Muscle layer of duodenum (tissue), 2 donors: Measurements from ENCODE around the gene CCSER2.
"Not testable (repeated sequence)": the region's sequence is repeated elsewhere in the genome, so short reads cannot be mapped to it uniquely, and the experiment has no call there.

Experiments used
- H3K27ac ChIP-seq: one replicate; pipeline ENCODE4 v1.7.0; 2013; ENCODE audit warnings: mild to moderate bottlenecking, low read length
- H3K27me3 ChIP-seq: one replicate; pipeline ENCODE4 v1.7.0; 2013; ENCODE audit warnings: low read depth, mild to moderate bottlenecking, control low read depth, low read length
- H3K36me3 ChIP-seq, 2 donors: one replicate each; pipeline ENCODE4 v1.7.0; 2013; ENCODE audit warnings: low read length in 2 of 2, control low read depth in 1 of 2, mild to moderate bottlenecking in 1 of 2; ENCODE audit not compliant: insufficient read depth in 2 of 2, control insufficient read depth in 1 of 2
- H3K4me1 ChIP-seq, 2 donors: one replicate each; pipeline ENCODE4 v1.7.0; 2013; ENCODE audit warnings: low read length in 2 of 2, mild to moderate bottlenecking in 2 of 2, control low read depth in 1 of 2, moderate library complexity in 1 of 2; ENCODE audit not compliant: insufficient read depth in 2 of 2, control insufficient read depth in 1 of 2
- H3K4me3 ChIP-seq, 2 donors: one replicate each; pipeline ENCODE4 v1.7.0; 2013; ENCODE audit warnings: low read length in 2 of 2, low read depth in 1 of 2, mild to moderate bottlenecking in 1 of 2
- H3K9me3 ChIP-seq, 2 donors: one replicate each; pipeline ENCODE4 v1.7.0; 2013; ENCODE audit warnings: low read length in 2 of 2, control low read depth in 1 of 2, mild to moderate bottlenecking in 1 of 2; ENCODE audit not compliant: control insufficient read depth in 1 of 2
- donor health status: healthy.

The CCSER2 gene

DNA sequence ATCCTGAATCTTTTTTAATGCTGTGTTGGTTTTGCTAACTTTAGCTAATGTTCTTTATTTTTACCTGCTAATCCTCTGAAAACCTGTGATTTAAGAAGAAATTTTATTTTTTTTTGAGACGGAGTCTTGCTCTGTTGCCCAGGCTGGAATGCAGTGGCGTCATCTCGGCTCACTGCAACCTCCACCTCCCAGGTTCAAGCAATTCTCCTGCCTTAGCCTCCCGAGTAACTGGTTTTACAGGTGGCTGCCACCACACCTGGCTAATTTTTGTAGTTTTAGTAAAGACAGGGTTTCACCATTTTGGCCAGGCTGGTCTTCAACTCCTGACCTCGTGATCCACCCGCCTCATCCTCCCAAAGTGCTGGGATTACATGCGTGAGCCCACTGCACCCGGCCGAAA is 170.7 kb downstream of the CCSER2 start:
- H3K36me3 ChIP-seq, H3K27me3 ChIP-seq, H3K4me3 ChIP-seq, H3K27ac ChIP-seq, H3K9me3 ChIP-seq: not testable (repeated sequence)
- peaks cover 0 to 11% of the 10 kb centered on the region in 2 donors for H3K4me1 ChIP-seq

DNA sequence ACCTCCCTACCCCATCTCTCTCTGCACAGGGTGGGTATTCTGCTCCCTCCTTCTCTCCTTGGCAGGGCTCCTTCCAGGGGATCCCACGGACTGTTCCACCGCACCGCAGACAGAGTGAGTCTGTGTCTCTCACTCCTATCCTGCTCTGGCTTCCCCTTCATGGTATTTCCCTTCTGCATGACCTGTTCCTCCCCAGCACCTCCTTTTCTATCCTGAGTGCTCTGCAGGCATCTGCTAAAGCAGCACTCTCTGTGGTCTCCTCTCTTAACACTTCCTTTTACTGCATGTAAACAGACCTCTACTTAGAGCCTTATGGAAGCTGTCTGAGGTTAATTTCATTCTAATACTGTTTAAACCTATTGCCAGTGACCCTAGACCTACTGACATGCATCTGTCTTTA is 171.5 kb downstream of the CCSER2 start:
- H3K4me3 ChIP-seq: no peak overlapping the region
- H3K36me3 ChIP-seq: no peaks in the 10 kb centered on the region

DNA sequence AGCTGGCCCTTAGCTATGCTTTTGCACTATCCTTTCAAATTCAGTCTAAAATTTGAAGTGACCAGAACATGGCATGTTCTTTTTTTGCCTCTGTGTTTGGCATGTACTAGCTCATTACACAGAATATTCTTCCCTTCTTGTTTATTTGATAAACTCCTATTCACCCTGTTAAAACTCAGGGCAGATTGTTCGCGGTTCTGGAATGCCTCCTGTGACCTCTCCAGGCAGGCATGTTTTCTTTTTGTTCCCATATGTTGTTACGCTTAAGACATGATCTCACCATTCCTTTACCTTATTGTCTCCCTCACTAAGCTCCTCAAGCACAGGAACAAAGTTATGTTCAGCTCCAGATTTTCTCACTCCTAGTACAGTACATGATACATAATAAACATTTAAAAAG is 181.7 kb downstream of the CCSER2 start:
- H3K27me3 ChIP-seq: no peaks in the 10 kb centered on the region
- H3K27ac ChIP-seq: no peak overlapping the region
- no peaks in the 10 kb centered on the region for H3K4me1 ChIP-seq
- no peaks in the 10 kb centered on the region for H3K9me3 ChIP-seq
- H3K36me3 ChIP-seq: peaks cover 16 to 17% of the 10 kb centered on the region in 2 donors
- no peak overlapping the region for H3K4me3 ChIP-seq

More for the DNA sequence above, 171.5 kb downstream of the CCSER2 start:
- no peaks in the 10 kb centered on the region for H3K9me3 ChIP-seq
- H3K4me1 ChIP-seq: peaks cover 0 to 7% of the 10 kb centered on the region in 2 donors
- no peak overlapping the region for H3K27ac ChIP-seq
- H3K27me3 ChIP-seq: no peaks in the 10 kb centered on the region

DNA sequence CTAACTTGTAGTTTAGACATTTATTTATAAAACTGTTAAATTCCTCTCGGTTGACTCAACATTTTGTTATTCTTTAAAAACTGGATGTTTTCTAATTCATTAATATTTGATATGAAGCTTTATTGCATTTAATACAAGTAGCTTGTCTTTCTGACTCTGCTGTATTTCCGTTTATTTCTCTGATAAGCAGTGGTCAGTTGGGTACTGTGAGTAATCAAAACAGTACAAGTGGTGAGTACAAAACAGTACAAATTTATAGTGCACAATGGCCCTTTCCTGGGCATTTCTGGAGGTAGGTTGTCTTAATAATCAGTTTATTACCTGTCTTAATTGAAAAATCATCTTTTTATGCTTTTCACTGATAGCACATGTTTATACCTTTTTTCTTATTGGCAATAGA is 182.7 kb downstream of the CCSER2 start:
- Histone ChIP-seq H3K36me3 (peaks cover 17 to 18% of the 10 kb centered on the region in 2 donors), H3K4me1 (no peaks in the 10 kb centered on the region), H3K4me3 (no peak overlapping the region), H3K9me3 (no peaks in the 10 kb centered on the region), H3K27me3 (no peaks in the 10 kb centered on the region), H3K27ac (no peak overlapping the region)

DNA sequence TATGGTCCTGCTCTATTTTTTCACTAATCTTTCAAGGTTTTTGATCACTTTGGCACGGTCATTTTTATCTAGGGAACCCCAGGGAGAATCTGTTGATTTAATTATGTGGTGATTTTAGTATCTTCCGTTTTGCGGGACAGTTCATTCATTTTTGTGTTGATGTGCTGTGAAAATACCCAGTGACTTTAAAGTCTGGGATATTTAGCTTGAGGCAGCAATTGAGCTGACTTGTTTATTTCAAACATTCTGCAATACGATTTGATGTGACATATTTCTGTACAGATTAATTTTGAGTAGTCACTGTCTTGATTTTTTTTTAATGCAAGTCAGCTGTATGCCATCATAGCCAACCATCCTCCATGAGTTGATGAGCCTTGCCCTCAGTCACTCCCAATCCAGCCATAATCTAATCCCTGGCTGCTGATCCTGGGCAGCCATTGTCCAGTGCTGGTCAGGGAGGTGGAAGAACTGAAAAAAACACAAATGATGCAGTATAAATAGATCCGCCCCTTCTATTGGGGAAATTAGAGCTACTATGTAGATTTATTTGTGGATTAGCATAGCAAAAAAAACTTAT is 183.4 kb downstream of the CCSER2 start:
- peaks cover 17 to 20% of the 10 kb centered on the region in 2 donors for H3K36me3 ChIP-seq
- no peak overlapping the region for H3K27ac ChIP-seq

DNA sequence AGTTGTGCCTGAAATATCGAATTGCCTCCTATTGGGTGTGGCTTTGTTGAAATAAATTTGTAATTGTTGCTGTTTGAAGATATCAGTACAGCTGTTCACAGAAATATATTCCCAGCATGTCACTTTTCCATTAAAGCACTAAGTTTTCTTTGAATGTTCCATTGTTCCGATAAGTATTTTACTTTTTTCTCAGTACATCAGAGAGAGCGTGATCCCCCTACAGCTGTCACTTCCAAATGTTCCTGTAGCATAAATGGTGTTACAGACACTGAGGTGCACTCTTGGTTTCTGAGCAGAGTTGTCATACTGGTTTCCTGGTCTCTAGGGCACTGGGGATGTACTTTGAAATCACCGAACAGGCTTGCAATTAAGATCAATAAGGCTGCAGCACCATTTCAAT is 189.2 kb downstream of the CCSER2 start:
- no peaks in the 10 kb centered on the region for H3K9me3 ChIP-seq
- peaks cover 17 to 20% of the 10 kb centered on the region in 2 donors for H3K36me3 ChIP-seq
- H3K4me3 ChIP-seq: no peak overlapping the region
- H3K27ac ChIP-seq: no peak overlapping the region
- no peaks in the 10 kb centered on the region for H3K4me1 ChIP-seq
- H3K27me3 ChIP-seq: no peaks in the 10 kb centered on the region

More for the DNA sequence above, 183.4 kb downstream of the CCSER2 start:
- Histone ChIP-seq H3K9me3 (no peaks in the 10 kb centered on the region), H3K4me1 (no peaks in the 10 kb centered on the region), H3K27me3 (no peaks in the 10 kb centered on the region), H3K4me3 (no peak overlapping the region)

DNA sequence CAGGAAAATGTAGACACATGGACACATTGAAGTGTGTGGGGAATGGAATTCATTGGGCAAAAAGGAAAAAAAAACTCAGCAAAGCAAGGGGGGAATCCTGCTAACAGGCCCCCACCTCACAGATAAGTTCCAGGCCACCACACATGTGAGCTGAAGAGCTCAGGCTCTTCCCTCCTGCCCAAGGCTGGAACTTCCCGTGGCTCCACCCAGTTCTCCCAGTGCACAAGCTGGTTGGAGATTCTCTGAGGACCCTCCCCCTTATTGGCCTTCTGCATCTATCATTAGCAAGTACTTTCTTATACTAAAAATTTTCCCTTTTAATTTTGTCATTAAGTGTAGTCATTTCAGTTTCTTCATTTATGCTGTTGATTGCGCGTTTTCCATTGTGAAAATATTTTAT is 190.8 kb downstream of the CCSER2 start:
- Histone ChIP-seq H3K4me3 (no peak overlapping the region), H3K27ac (no peak overlapping the region), H3K4me1 (no peaks in the 10 kb centered on the region), H3K27me3 (no peaks in the 10 kb centered on the region), H3K9me3 (no peaks in the 10 kb centered on the region), H3K36me3 (peaks cover 6 to 9% of the 10 kb centered on the region in 2 donors)

DNA sequence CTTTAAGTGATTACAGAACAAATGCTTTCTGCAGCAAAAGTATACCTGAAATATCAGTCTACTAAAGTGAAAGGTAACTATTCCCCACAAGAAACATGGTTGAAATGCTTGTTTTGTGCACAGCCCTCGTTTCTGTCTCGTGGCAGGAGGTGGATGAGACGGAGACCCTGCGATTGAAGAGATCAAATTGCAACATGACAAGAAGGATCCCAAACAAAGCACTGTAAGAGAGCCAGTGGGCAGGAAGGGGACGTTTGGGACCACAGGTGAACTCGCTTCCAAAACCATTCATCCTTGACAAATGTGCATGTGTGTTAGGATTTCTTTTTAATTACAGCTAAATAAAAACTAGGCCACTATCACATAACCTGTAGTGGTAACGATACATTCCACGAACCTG is 192.6 kb downstream of the CCSER2 start:
- H3K4me3 ChIP-seq: no peak overlapping the region
- no peaks in the 10 kb centered on the region for H3K27me3 ChIP-seq
- no peaks in the 10 kb centered on the region for H3K4me1 ChIP-seq
- H3K36me3 ChIP-seq: peaks cover 0 to 3% of the 10 kb centered on the region in 2 donors
- H3K27ac ChIP-seq: no peak overlapping the region
- H3K9me3 ChIP-seq: peaks cover 0 to 4% of the 10 kb centered on the region in 2 donors

DNA sequence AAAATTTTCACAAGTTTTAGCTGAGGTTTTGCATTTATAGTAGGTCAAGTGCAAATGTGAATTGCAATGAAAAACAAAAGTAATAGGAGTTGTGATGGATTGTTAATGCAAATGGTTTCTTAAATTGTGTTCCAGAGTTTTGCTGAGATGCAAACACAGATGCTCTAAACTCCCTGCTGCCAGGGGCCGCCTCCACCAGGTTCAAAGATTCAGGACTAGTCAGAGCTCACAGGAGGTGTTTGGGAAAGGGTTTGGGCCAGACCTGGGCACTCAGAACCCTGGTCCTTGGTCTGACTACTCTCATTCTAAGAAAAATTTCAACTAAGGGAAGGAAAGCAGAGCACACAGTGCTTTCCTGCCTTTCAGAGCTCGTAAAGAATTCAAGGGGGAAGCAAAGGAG is 193.1 kb downstream of the CCSER2 start:
- Histone ChIP-seq H3K27ac (no peak overlapping the region), H3K4me3 (no peak overlapping the region), H3K27me3 (no peaks in the 10 kb centered on the region), H3K36me3 (no peaks in the 10 kb centered on the region), H3K4me1 (no peaks in the 10 kb centered on the region), H3K9me3 (peaks cover 0 to 4% of the 10 kb centered on the region in 2 donors)

DNA sequence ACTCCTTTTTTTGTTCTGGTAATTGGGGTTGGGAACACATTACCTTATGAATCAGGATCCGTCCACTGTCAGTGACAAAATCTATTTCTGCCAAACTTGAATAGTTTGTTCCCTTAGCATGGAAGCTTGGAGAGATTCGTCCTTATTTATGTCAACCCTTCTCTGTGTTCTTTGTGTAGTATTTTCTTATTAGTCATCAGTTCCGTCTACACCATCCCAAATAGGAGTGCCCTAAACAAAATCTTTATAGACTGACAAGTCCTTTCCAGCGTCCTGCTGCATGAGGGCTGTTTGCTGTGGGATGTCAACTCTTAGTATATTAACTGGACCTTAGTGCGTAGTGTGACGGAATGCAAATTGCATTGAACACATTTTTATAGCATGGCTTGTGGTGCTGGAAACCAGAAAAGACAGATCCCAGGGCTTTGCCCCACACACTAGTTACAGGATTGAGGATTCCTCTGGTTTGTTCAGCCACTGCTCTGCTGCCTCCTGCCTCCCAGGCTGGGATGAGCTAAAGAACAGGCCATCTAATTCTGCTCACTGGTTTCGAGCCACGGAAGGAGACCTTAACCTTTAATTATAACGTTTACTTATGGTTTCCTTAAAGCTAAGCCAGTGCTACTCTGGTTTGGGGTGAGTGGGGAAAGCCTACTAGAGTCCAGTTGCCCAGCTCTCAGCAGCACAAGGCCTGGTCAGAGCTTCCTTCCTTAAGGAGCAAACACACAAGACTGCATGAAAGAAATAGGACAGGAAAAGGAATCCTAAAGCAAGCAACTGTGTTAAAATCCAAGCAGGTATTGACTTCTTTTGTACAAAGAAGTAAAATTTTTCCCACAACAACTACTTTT is 194.4 kb downstream of the CCSER2 start:
- H3K27ac ChIP-seq: no peak overlapping the region
- H3K4me1 ChIP-seq: no peaks in the 10 kb centered on the region
- no peaks in the 10 kb centered on the region for H3K36me3 ChIP-seq
- H3K9me3 ChIP-seq: peaks cover 0 to 4% of the 10 kb centered on the region in 2 donors
- H3K27me3 ChIP-seq: no peaks in the 10 kb centered on the region
- H3K4me3 ChIP-seq: no peak overlapping the region

DNA sequence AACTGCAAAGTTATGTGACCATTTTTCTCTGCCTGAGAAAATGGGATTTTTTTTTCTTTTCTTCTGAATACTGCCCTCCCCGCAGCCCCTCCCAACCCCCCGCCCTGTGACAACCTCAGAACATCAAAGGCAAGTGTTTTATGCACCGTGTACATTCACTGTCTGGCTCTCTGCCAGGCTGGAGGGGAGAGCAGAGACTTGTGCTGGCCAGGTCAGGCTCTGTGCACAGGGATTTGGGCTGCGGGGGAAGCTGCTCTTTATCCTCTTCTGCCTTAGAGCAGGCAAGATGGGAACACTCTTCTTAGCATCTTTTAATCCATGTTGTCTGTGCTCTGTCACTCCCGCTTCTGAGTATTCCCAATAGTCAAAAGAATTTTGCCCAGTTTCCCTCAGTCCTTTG is 195.1 kb downstream of the CCSER2 start:
- no peak overlapping the region for H3K4me3 ChIP-seq
- H3K36me3 ChIP-seq: no peaks in the 10 kb centered on the region
- H3K4me1 ChIP-seq: no peaks in the 10 kb centered on the region
- H3K27ac ChIP-seq: no peak overlapping the region
- peaks cover 0 to 4% of the 10 kb centered on the region in 2 donors for H3K9me3 ChIP-seq
- H3K27me3 ChIP-seq: no peaks in the 10 kb centered on the region
